NCI-H446 (cell line): Measurements from ENCODE around the gene NTSR2.

Experiments
- DNase-seq, 2 experiments: peaks; one replicate each; lab custom pipeline; 2025; lab: John Stamatoyannopoulos, UW

Gene NTSR2

GRCh38 chr2:11669454-11670291 lies at the start of gene NTSR2:
TSS of gene NTSR2 (minus strand) at chr2:11670195. CDS start at chr2:11670129, 66 bp downstream.
- no peak for DNase-seq

- no peak for DNase-seq
Observed at GRCh38 chr2:11719230-11719977, 49.4 kb upstream of the NTSR2 start.

GRCh38 chr2:11718606-11719005 lies 48.6 kb upstream of the NTSR2 start:
- DNase-seq, result no peak

GRCh38 chr2:11717623-11718022 lies 47.6 kb upstream of the NTSR2 start:
- no peak for DNase-seq

GRCh38 chr2:11716689-11717321 lies 46.8 kb upstream of the NTSR2 start:
- no peak for DNase-seq

- no peak for DNase-seq
Observed at GRCh38 chr2:11715987-11716652, 46.1 kb upstream of the NTSR2 start.

- DNase-seq, result no peak
Observed at GRCh38 chr2:11713815-11714214, 43.8 kb upstream of the NTSR2 start.

- DNase-seq, result no peak
Observed at GRCh38 chr2:11712866-11713265, 42.9 kb upstream of the NTSR2 start.

- no peak for DNase-seq
Observed at GRCh38 chr2:11711751-11712150, 41.8 kb upstream of the NTSR2 start.

GRCh38 chr2:11711354-11711716 lies 41.3 kb upstream of the NTSR2 start:
- DNase-seq, result no peak

- peak; percentile 29 to 75 for DNase-seq
Observed at GRCh38 chr2:11710632-11711353, 40.8 kb upstream of the NTSR2 start.

GRCh38 chr2:11710210-11710609 lies 40.2 kb upstream of the NTSR2 start:
- DNase-seq, result peak in 1 of 2 experiments; percentile 33

GRCh38 chr2:11709293-11709692 lies 39.3 kb upstream of the NTSR2 start:
- DNase-seq, result no peak

GRCh38 chr2:11708106-11708505 lies 38.1 kb upstream of the NTSR2 start:
- DNase-seq, result no peak

- DNase-seq, result no peak
Observed at GRCh38 chr2:11705711-11706110, 35.7 kb upstream of the NTSR2 start.

GRCh38 chr2:11705063-11705462 lies 35.1 kb upstream of the NTSR2 start:
- no peak for DNase-seq

- DNase-seq, result no peak
Observed at GRCh38 chr2:11703700-11704099, 33.7 kb upstream of the NTSR2 start.

- no peak for DNase-seq
Observed at GRCh38 chr2:11702946-11703345, 33.0 kb upstream of the NTSR2 start.

- no peak for DNase-seq
Observed at GRCh38 chr2:11701751-11702301, 31.8 kb upstream of the NTSR2 start.

GRCh38 chr2:11701206-11701605 lies 31.2 kb upstream of the NTSR2 start:
- DNase-seq, result no peak
